Esophagus mucosa (tissue), 1 donor: ENCODE results near the gene CUL1. TPM values are rescaled to one million over a fixed set of nuclear protein-coding genes. Genes with fewer than 3 reads are reported as not detected.

Experiments used
- ATAC-seq: fragments of 200-7000 bp; cut with Tn5 transposase; one replicate; pipeline ENCODE4 v1.9.1; 2020
- total RNA-seq: library from RNA; stranded (reverse); gene quantifications from one replicate; pipeline ENCODE4 v1.2.4, GENCODE V29; 2023
- donor health status: DM: yes; HTN: yes; CAD: no.

Gene CUL1
- total RNA-seq, 1 donor from 2014 or later: 29.0 TPM

DNA sequence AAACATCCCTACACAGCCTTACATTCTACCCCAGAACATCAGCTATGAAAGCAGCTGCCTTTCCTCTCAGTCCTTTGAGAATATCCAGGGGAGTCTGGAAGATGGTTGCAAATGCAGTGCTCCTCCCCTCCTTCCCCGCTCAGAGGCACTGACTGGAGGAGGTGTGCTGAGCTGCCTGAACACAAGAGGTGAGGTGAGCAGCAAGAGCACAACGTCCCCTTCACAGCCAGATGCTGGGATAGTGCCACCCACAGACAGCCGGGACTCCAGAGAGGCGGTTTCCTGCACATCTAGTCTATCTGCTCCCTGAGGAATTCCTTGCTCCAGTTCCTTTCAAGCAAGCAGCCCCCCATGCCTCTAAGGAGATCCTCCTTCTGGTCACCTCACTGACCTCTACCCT, 111.2 kb downstream of the CUL1 start:
- no peak for ATAC-seq

DNA sequence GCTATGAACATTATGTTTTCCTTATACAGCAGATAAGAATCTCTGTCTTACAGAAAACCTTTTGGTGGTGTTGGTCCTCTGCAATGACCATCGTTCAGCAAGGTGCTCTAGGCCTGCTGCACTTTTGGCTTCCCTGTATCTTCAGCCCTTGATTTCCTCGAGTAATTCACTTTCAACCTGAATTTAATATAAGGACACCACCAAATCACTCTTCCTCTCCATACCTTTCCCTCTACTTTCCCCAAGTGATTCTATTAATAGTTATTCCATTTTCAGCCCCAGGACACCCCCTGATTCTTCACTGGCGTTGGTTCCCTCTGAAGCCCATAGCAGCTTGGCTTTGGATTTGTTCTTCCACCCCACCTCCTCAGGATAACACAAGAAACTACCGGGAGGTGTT, 113.2 kb downstream of the CUL1 start:
- no peak for ATAC-seq

DNA sequence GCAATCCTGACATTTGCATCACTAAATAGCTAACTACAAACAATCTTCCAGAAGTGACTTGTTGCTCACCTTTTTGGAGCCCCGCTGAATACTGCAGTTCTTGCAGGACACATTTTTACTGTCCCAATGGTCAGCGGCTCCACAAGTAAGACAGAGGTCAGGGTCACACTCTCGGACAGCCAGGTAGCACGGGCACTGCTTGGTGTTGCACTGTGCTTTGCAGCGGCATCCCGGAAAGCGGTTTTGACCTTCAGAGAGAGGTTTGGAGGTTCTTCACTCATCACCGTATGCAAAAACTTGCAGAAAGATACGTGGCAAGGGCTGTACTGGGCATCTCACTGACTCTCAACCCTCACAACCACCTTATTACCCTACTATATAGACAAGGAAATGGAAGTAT, 115.2 kb downstream of the CUL1 start:
- ATAC-seq: no peak

DNA sequence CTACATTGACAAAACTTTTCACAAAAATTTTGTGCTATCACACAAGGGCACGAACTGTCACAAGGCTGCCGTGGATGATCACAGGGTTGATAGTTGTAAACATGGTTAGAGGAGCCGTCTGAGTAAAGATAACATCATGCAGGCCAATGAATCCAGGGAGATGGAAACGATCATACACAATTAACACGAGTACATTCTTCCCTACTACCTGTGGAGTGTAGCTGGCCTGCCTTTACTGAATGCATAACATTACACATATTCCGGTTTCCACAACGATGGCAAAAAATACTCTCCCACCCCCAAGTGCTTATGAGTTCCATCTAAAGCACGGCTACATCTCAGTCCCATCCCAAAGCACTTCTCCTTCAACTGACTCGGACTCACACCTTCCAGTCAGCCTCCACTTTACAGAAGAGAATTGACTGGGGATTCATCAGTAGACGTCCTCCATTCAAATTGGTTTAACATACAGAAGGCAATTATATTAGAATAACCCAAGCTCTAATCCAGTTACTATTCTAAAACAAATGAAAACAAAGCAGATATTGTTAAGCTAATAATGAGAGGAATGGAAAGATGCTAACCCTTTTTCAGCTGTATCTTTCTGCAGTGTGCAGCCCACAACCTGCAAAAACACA, 116.3 kb downstream of the CUL1 start:
- ATAC-seq: no peak

DNA sequence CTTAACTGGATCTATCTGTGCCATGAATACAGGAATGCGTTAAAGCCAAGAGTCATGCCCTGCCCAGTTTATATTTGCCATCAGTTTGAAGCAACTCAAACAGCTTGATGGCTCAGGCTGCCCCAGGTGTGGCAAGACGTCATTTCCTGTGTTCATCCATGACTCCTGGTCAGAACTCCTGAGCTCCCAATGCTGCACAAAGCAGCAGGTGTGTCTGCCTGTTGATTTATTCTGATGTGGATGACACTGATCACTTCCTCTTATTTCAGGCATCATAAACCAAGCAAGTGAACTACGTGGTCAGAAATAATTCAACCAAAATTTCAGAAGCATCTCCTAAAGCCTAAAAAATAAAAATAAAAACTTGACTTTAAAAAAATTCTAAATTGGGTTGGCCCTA, 116.9 kb downstream of the CUL1 start:
- ATAC-seq: no peak

DNA sequence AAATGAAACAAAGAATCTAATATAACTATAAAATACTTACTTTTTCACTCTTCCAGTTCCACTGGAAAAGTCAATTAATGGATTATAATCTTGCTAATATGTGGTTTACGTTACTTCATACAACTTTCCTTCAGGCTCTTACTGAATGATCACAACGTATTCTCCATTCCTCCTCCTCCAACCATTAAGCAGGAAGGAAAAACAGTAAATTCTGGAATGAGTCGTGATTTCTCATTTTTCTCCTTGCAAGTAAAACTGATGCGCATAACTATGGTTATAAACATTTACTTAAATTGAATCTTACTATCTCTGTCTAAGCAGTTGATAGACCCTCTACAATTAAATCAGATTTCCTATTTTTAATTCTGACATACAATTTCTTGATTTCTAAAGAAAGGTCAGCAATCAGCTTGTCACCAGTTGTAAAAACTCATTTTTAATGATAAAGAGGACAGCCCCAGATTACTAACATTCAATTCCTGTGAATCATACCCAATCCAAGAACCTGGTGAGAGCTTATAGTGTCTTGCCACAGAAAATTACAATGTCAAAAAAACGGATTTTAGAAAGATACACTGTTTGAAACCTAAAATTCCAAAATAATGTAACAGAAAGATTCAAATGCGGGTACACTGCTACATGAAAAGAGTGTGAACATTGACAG, 121.1 kb downstream of the CUL1 start:
- no peak for ATAC-seq

DNA sequence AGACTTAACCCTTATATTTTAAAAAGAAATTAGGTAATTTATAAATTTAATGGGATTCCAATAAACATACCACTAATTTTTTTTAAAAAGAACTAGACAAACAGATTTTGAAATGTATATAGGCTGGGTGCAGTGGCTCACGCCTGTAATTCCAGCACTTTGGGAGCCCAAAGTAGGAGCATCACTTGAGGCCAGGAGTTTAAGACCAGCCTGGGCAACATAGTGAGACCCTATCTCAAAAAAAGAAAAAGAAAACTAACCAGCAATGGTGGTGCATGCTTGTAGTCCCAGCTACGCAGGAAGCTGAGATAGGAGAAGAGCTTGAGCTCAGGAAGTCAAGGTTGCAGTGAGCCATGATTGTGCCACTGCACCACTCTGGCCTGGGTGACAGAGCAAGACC, 122.7 kb downstream of the CUL1 start:
- ATAC-seq: no peak

DNA sequence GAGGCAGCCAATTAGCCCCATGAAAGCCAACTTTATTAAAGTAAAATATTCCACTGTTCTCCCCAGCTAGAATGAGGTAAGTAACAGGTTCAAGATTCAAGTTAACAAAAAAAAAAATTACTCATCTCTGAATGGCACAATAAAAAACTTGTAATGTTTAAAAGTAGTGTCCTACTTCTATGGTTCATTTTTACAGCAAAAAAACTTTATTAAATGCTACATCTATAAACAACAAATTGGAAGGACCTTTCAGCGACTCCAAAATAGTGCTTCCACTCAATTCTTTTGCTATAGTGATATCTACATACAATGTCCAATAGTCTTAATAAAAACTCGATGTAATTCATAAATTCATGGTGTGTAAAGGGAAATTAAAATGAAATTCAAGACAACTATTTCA, 126.2 kb downstream of the CUL1 start:
- no peak for ATAC-seq

DNA sequence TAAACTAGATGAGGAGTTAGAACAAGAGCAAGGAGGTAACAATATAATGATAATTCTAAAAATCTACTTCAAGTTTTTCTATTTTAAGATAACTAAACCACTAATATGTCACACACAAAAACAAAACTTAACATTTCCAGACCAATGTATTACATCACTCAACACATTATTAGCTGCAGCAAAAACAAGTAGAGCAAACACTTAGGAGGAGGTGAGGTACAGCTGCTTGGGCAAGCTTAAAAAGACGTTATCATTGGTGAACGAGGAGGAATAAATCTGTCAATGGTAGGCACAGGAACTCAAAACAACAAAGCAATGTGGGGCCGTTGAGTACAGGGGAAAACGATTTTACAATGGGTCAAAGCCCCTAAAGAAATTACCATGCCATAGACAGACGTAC, 126.6 kb downstream of the CUL1 start:
- no peak for ATAC-seq

DNA sequence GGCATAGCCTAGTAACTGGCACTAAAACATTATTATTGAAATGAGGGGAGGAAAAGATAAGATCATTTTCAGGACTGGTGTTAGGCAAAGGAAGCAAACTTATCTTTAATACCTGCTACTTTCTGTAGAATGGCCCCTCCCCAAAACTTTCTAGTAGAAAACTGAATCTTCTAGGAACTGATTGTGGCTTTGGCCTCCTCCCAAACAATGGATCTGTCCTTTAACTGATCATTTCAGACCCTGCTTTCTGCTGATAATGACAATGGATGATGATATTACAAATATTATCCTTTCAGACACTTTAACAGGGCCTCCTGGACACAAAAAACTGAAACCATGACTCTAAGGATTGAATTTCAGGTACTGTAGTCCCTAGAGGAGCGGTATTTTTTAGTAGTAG, 130.3 kb downstream of the CUL1 start:
- no peak for ATAC-seq

DNA sequence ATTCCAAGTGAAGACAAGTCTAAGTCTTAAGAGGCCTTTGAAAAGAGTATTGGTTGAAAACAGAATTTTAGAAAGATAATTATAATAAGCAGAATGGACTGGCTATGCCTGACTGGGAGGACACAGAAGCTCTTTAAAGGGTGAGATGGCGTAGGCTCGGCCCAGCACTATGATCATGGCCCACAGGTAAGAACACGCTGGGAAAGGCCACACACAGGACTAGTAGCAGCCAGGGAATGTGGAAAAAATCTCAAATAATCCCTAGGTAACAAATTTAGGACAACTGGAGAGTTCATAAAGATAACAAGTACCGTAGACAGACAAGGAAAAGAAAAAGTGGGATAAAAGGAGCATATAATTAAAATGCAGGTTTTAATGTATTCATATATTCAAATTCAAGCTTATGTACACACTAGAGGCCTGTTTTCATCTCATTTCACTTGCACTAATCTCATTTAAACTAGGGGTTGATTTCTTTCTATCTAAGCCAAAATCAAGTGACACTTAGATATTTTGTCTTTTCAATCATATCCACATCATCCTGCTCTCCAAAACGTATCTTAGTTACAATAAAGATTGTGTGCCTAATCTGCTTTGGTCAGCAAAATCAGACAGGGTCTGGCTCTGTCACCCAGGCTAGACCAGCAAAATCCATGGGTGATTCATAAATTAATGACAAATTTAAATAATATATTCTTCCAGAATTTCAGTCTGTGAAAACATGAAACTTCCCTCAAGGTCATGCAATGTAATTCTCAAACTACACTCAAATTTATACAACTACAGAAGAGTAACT, 132.4 kb downstream of the CUL1 start:
- ATAC-seq: no peak

DNA sequence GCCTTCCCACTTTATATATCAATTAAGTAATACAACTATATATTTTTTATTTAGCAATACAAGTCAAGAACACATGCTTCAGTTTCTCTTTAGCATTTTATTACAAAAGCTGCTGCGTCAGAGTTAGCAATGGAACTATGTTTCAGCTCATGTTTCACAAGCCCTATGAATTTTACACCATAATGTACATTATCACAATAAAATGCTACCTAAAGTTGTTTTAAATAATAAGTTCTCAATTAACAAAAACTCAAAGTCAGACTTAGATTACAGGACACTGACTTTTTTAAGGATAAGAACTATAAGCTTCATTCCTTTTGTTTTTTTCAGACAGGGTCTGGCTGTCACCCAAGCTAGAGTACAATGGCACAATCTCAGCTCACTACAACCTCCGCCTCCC, 133.1 kb downstream of the CUL1 start:
- no peak for ATAC-seq

DNA sequence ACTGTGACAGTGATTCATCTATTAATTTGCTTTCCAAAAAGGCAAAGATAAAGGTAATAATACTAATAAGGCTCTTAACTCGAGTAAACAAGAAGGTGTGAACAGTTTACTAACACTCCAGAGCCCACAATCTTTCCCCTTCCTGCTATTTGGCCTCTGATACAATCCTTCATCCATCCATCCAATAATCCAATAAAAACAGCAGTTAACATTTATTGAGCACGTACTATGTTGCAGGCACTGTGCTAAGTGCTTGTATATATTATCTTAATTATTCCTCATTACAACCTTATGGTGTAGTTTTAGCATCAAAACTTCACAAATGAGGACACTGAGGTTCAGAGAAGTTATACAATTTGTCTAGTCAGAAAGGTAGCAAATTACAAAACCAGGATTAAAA, 135.9 kb downstream of the CUL1 start:
- ATAC-seq: no peak

DNA sequence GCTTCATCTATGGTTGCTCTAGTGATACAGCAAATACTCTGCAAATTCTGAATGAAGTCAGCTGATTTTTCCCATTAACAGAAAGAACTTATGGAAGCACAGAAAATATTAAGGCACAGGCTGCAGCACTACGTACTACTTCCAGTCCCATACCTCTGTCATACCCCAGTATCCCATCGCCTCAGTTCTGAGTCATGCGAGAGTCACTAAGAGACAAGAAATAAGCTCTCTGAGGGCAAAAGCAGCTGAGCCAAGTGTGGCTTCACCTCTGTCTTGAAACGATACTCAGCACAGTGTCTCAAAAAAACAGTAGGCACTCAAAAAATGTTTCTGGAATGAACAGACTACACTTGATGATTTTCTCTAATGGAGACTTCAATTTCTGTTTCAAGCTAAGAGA, 137.2 kb downstream of the CUL1 start:
- peak; percentile 22 for ATAC-seq

DNA sequence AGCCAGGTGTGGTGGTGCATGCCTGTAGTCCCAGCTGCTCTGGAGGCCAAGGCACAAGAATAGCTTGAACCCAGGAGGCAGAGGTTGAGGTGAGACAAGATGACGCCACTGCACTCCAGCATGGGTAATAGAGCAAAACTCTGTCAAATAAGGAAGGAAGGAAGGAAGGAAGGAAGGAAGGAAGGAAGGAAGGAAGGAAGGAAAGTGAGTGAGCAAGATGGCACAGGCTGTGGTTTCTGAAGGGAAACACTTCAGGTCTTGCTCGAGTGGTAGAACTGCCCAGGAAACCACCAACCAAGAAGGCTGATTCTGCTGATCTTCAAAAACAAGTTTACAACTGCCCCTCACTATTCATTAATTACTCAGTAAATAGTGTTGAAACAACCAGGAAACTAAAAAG, 140.2 kb downstream of the CUL1 start:
- ATAC-seq: no peak

DNA sequence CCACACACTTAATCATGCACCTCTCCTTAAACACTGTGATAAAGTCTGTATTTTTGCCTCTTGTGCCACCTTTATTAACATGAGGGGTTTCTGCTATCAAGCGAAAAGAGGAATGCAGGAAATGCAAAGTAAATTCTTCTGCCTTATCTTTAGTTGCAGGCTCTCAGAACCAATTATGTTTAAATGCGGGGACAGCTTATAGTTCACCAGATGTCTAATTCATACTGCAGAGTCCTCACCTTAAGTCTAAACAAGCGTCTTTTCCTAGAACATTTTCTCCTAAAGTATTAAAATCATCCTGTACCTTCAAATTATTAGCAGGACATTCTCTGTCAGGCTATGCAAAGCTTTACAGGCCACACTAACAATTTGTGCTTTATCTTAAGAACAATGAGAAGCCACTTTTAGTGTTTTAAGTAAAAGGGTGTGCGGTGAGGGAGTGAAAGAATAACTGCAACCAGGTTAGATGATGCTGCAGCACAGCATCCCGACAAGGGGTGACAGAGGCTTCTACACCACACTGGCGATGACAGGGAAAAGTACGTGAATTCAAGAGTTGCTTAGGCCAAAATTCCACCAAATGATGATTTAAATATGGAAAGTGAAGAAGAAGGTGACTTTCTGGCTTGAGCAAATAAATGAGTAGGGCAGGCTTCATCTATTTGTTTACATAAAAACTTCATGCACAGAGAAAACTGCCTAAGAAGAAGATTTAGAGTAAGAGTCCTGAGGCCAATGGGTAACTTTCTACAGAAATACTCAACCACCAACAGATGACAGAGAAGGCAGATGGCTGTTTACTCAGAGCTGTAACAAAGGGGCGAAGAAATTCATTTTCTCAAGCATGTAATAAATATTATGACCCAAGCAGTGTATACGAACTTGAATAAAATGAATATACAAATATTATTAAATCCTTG, 149.4 kb downstream of the CUL1 start:
- no peak for ATAC-seq

DNA sequence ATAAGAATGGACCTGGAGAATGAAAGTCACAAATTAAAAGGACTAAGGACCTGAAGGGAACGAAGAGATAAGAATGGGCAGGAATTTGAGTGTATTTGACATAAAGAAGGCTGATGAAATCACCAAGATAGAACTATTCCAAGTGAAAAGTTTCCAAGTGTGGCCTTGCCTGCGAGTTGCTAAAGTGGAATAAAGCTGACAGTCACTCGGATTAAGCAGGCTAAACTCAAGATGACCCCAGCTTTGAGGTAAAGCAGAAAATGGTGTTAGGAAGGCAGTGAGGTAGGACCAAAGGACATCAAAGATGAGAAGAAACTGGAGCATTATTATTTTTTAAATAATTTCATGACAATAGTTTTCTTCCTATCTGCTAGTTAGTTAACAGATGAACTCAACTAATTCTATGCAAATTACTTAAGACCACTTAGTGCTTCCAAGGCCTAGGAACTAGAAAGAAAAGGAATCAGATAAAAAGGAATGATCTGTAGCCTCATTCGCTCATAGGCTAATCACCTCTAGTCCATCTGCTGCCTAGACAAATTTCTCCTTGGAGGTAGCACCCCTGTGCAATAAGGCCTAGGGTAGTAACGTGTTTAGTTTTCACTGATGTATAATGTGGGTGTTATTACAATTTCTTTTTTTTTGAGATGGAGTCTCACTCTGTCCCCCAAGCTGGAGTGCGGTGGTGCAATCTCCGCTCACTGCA, 150.8 kb downstream of the CUL1 start:
- no peak for ATAC-seq

DNA sequence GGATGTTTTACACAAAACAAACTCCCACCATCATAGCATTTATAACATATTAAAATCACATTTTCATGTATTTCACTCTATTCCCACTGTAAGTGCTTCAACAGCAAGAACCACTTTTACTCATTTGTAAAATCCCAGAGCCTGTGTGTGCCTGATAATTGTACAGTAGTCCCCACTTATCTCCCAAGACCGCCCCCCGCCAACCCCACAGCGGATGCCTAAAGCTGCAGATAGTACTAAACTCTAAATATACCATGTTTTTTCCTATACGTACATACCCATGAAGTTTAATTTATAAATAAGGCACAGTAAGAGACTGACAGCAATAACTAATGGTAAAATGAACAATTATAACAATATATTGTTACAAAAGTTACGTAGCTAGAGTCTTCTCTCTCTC, 151.9 kb downstream of the CUL1 start:
- no peak for ATAC-seq
